Neural progenitor cell (in vitro differentiated cells): ENCODE results near the gene GP1BA. TPM values are rescaled to one million over a fixed set of nuclear protein-coding genes. Genes with fewer than 3 reads are reported as not detected.

Experiments used
- DNase-seq: peaks from one replicate; pipeline ENCODE4 v3.0.0-alpha.2; 2016; ENCODE audit warnings: low spot score
- H2AFZ ChIP-seq: fragments of 200-600 bp; sonication (generic); replicated peaks from 2 replicates; pipeline ENCODE4 v1.6.1; 2016; ENCODE audit warnings: antibody characterized with exemption
- H3F3A ChIP-seq: fragments of 200-600 bp; sonication (generic); 2 replicates; pipeline ENCODE4 v1.6.1; 2016; ENCODE audit warnings: antibody characterized with exemption, low read depth
- H3K27ac ChIP-seq: fragments of 200-600 bp; sonication (generic); 2 replicates; pipeline ENCODE4 v1.5.1; 2016; ENCODE audit warnings: mild to moderate bottlenecking
- H3K27me3 ChIP-seq: fragments of 200-600 bp; sonication (generic); 2 replicates; pipeline ENCODE4 v1.6.1; 2016; ENCODE audit warnings: mild to moderate bottlenecking, moderate library complexity
- H3K36me3 ChIP-seq: fragments of 200-600 bp; sonication (generic); 2 replicates; pipeline ENCODE4 v1.5.1; 2016
- H3K4me1 ChIP-seq: fragments of 200-600 bp; sonication (generic); 2 replicates; pipeline ENCODE4 v1.6.1; 2016; ENCODE audit warnings: mixed run types
- H3K4me2 ChIP-seq: fragments of 200-600 bp; sonication (generic); 2 replicates; pipeline ENCODE4 v1.6.1; 2016
- H3K4me3 ChIP-seq: fragments of 200-600 bp; sonication (generic); 2 replicates; pipeline ENCODE4 v1.5.1; 2016
- H3K79me2 ChIP-seq: fragments of 200-600 bp; sonication (generic); 2 replicates; pipeline ENCODE4 v1.6.1; 2016; ENCODE audit warnings: low read depth
- H3K9ac ChIP-seq: fragments of 200-600 bp; sonication (generic); 2 replicates; pipeline ENCODE4 v1.6.1; 2016
- H3K9me3 ChIP-seq: fragments of 200-600 bp; sonication (generic); 2 replicates; pipeline ENCODE4 v1.5.1; 2016; ENCODE audit warnings: low read depth
- H4K20me1 ChIP-seq: fragments of 200-600 bp; sonication (generic); 2 replicates; pipeline ENCODE4 v1.6.1; 2016; ENCODE audit warnings: low read depth
- H3K27ac Mint-ChIP-seq: 3 replicates; pipeline ENCODE4 v1.8.0; 2021; ENCODE audit warnings: mixed read lengths
- H3K27me3 Mint-ChIP-seq: 2 replicates; pipeline ENCODE4 v1.8.0; 2022; ENCODE audit warnings: low read depth, mild to moderate bottlenecking, inconsistent platforms, moderate library complexity, mixed read lengths; ENCODE audit not compliant: insufficient read depth
- H3K36me3 Mint-ChIP-seq: 3 replicates; pipeline ENCODE4 v1.8.0; 2021; ENCODE audit warnings: mixed read lengths
- H3K4me1 Mint-ChIP-seq: 3 replicates; pipeline ENCODE4 v1.8.0; 2021; ENCODE audit warnings: mixed read lengths
- H3K4me3 Mint-ChIP-seq: 3 replicates; pipeline ENCODE4 v1.8.0; 2021; ENCODE audit warnings: mild to moderate bottlenecking, moderate library complexity, mixed read lengths
- H3K9me3 Mint-ChIP-seq: 3 replicates; pipeline ENCODE4 v1.8.0; 2020; ENCODE audit warnings: mixed read lengths
- EZH2 ChIP-seq: fragments of 200-600 bp; sonication (generic); IDR thresholded peaks from 2 replicates; pipeline ENCODE4 v1.6.1; 2017; ENCODE audit warnings: antibody characterized with exemption, mild to moderate bottlenecking, moderate library complexity
- EZH2phosphoT487 ChIP-seq: fragments of 200-600 bp; sonication (generic); IDR thresholded peaks from 2 replicates; pipeline ENCODE4 v1.6.1; 2017; ENCODE audit warnings: antibody characterized with exemption
- total RNA-seq: library from RNA; depleted of rRNA; stranded (reverse); fragments of >200 nt; gene quantifications from 2 replicates; pipeline ENCODE4 v1.2.3, GENCODE V29; 2015; ENCODE audit warnings: low replicate concordance
- TF ChIP-seq, protein P1 (sequence below): fragments of 200-600 bp; sonication (generic); IDR thresholded peaks from 2 replicates; pipeline ENCODE4 v1.5.1; 2017; ENCODE audit warnings: antibody characterized with exemption, mild to moderate bottlenecking

The GP1BA gene
- total RNA-seq, 1 donor from 2014 or later: not detected

DNA sequence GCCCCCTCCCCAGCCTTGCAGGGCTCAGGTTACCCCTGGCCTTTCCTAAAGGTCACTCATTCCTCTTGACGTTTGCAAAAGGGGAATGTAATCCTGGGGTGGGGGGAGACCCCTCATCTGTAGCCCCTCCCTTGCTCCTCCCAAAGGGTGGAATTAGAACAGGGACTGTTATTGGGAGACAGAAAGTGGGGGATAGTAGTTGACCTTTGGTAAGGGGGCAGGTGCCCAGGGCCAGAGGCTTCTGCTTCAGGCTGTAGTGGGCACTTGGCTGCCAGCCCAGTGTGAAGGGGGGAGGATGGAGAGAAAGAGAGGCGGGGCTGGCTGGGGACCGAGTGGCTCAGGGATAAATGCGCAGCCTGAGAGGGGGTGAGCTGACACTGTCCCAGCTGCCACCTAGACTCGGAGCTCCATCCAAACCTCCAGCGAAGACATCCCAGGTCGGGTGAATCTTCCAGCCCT is 18.7 kb downstream of the GP1BA start, which contains the start of gene ENO3:
Gene ENO3, plus strand, starts transcription at position 374 of the 459 bp plus-strand sequence. CDS start 711 bp downstream, outside the sequence.
- no peak within 1 kb of the TSS for H3K9ac ChIP-seq
- peak within 1 kb of the TSS; percentile 85 for H3K4me3 Mint-ChIP-seq
- peaks cover 38% of the 10 kb centered on the region for H3K4me1 Mint-ChIP-seq
- peak within 1 kb of the TSS; percentile 87 for H3K4me2 ChIP-seq
- no peaks in the 10 kb centered on the region for H3K27me3 ChIP-seq
- DNase-seq: peak; percentile 78
- H3K36me3 Mint-ChIP-seq: peaks cover 9% of the 10 kb centered on the region
- TF ChIP-seq EZH2phosphoT487: no peak
- H3K36me3 ChIP-seq: no peaks in the 10 kb centered on the region
- peak within 1 kb of the TSS; percentile 85 for H3K27ac ChIP-seq
- H3F3A ChIP-seq: peaks cover 62% of the 10 kb centered on the region
- no peak within 1 kb of the TSS for H2AFZ ChIP-seq
- no peaks in the 10 kb centered on the region for H3K9me3 Mint-ChIP-seq
- H3K9me3 ChIP-seq: no peaks in the 10 kb centered on the region
- H4K20me1 ChIP-seq: peaks cover 21% of the 10 kb centered on the region
- H3K4me1 ChIP-seq: peaks cover 22% of the 10 kb centered on the region
- H3K4me3 ChIP-seq: peak within 1 kb of the TSS; percentile 77
- H3K27me3 Mint-ChIP-seq: peaks cover 11% of the 10 kb centered on the region
- H3K79me2 ChIP-seq: peaks cover 32% of the 10 kb centered on the region
- H3K27ac Mint-ChIP-seq: peak within 1 kb of the TSS; percentile 96

- H4K20me1 ChIP-seq: peaks cover 14% of the 10 kb centered on the region
- Mint-ChIP-seq H3K27ac (peak overlapping the region; percentile 96), H3K9me3 (no peaks in the 10 kb centered on the region), H3K4me3 (peak overlapping the region; percentile 85), H3K4me1 (peaks cover 33% of the 10 kb centered on the region), H3K27me3 (peaks cover 12% of the 10 kb centered on the region), H3K36me3 (peaks cover 12% of the 10 kb centered on the region)
- H3K4me2 ChIP-seq: peak overlapping the region; percentile 87
- H3K9ac ChIP-seq: no peak overlapping the region
- no peaks in the 10 kb centered on the region for H3K9me3 ChIP-seq
- no peaks in the 10 kb centered on the region for H3K36me3 ChIP-seq
- peaks cover 25% of the 10 kb centered on the region for H3K79me2 ChIP-seq
- peak overlapping the region; percentile 77 for H3K4me3 ChIP-seq
- TF ChIP-seq, protein P1, sequence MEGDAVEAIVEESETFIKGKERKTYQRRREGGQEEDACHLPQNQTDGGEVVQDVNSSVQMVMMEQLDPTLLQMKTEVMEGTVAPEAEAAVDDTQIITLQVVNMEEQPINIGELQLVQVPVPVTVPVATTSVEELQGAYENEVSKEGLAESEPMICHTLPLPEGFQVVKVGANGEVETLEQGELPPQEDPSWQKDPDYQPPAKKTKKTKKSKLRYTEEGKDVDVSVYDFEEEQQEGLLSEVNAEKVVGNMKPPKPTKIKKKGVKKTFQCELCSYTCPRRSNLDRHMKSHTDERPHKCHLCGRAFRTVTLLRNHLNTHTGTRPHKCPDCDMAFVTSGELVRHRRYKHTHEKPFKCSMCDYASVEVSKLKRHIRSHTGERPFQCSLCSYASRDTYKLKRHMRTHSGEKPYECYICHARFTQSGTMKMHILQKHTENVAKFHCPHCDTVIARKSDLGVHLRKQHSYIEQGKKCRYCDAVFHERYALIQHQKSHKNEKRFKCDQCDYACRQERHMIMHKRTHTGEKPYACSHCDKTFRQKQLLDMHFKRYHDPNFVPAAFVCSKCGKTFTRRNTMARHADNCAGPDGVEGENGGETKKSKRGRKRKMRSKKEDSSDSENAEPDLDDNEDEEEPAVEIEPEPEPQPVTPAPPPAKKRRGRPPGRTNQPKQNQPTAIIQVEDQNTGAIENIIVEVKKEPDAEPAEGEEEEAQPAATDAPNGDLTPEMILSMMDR: no peak
- TF ChIP-seq EZH2phosphoT487: no peak
- no peak for TF ChIP-seq EZH2
- peak overlapping the region; percentile 85 for H3K27ac ChIP-seq
- no peaks in the 10 kb centered on the region for H3K27me3 ChIP-seq
- H3F3A ChIP-seq: peaks cover 55% of the 10 kb centered on the region
- H3K4me1 ChIP-seq: peaks cover 17% of the 10 kb centered on the region
- H2AFZ ChIP-seq: no peak overlapping the region
- DNase-seq: no peak
These were observed 19.4 kb downstream of the GP1BA start for GRCh38 chr17:4951486-4951885.

- no peak overlapping the region for H2AFZ ChIP-seq
- H3K9me3 Mint-ChIP-seq: no peaks in the 10 kb centered on the region
- H3K4me3 Mint-ChIP-seq: peak overlapping the region; percentile 27
- no peak for DNase-seq
- no peaks in the 10 kb centered on the region for H3K27me3 ChIP-seq
- peaks cover 13% of the 10 kb centered on the region for H3K36me3 Mint-ChIP-seq
- TF ChIP-seq EZH2: no peak
- H3K36me3 ChIP-seq: no peaks in the 10 kb centered on the region
- H3K9ac ChIP-seq: no peak overlapping the region
- peaks cover 43% of the 10 kb centered on the region for H3F3A ChIP-seq
- peaks cover 9% of the 10 kb centered on the region for H3K27me3 Mint-ChIP-seq
- H3K4me3 ChIP-seq: no peak overlapping the region
- no peak overlapping the region for H3K27ac ChIP-seq
- H3K79me2 ChIP-seq: peaks cover 5% of the 10 kb centered on the region
- H3K4me1 Mint-ChIP-seq: peaks cover 27% of the 10 kb centered on the region
- H3K4me1 ChIP-seq: peaks cover 13% of the 10 kb centered on the region
- H4K20me1 ChIP-seq: no peaks in the 10 kb centered on the region
- H3K27ac Mint-ChIP-seq: peak overlapping the region; percentile 1
- no peaks in the 10 kb centered on the region for H3K9me3 ChIP-seq
- no peak overlapping the region for H3K4me2 ChIP-seq
These were observed 21.4 kb downstream of the GP1BA start for GRCh38 chr17:4953451-4953961.

DNA sequence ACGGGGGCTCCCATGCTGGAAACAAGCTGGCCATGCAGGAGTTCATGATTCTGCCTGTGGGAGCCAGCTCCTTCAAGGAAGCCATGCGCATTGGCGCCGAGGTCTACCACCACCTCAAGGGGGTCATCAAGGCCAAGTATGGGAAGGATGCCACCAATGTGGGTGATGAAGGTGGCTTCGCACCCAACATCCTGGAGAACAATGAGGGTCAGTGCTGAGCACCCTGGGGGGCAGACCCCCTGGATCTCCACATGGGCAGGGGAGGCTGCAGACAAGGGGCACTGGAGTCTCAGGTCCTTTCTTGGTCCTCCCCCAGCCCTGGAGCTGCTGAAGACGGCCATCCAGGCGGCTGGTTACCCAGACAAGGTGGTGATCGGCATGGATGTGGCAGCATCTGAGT is 23.0 kb downstream of the GP1BA start:
- H3K4me1 ChIP-seq: peaks cover 13% of the 10 kb centered on the region
- H3K27ac Mint-ChIP-seq: no peak overlapping the region
- H3K4me1 Mint-ChIP-seq: peaks cover 27% of the 10 kb centered on the region
- H3K9ac ChIP-seq: no peak overlapping the region
- no peak overlapping the region for H2AFZ ChIP-seq
- peaks cover 27% of the 10 kb centered on the region for H3F3A ChIP-seq
- H3K4me3 ChIP-seq: no peak overlapping the region
- TF ChIP-seq EZH2phosphoT487: no peak
- TF ChIP-seq, protein P1: no peak
- no peak for TF ChIP-seq EZH2
- no peaks in the 10 kb centered on the region for H3K36me3 ChIP-seq
- peaks cover 21% of the 10 kb centered on the region for H3K36me3 Mint-ChIP-seq
- H3K9me3 Mint-ChIP-seq: no peaks in the 10 kb centered on the region
- no peaks in the 10 kb centered on the region for H4K20me1 ChIP-seq
- no peak overlapping the region for H3K4me2 ChIP-seq
- peaks cover 4% of the 10 kb centered on the region for H3K79me2 ChIP-seq
- no peaks in the 10 kb centered on the region for H3K27me3 ChIP-seq
- H3K27ac ChIP-seq: no peak overlapping the region
- no peak for DNase-seq
- no peaks in the 10 kb centered on the region for H3K9me3 ChIP-seq
- H3K4me3 Mint-ChIP-seq: no peak overlapping the region
- H3K27me3 Mint-ChIP-seq: peaks cover 9% of the 10 kb centered on the region
